Stimulated activated naive CD4-positive, alpha-beta T cell (primary cell): Measurements from ENCODE around the gene TAF1L.

Experiments used
- DNase-seq, 6 experiments: peaks; one replicate each; lab custom pipeline; 2025; lab: John Stamatoyannopoulos, UW

TAF1L gene

DNA sequence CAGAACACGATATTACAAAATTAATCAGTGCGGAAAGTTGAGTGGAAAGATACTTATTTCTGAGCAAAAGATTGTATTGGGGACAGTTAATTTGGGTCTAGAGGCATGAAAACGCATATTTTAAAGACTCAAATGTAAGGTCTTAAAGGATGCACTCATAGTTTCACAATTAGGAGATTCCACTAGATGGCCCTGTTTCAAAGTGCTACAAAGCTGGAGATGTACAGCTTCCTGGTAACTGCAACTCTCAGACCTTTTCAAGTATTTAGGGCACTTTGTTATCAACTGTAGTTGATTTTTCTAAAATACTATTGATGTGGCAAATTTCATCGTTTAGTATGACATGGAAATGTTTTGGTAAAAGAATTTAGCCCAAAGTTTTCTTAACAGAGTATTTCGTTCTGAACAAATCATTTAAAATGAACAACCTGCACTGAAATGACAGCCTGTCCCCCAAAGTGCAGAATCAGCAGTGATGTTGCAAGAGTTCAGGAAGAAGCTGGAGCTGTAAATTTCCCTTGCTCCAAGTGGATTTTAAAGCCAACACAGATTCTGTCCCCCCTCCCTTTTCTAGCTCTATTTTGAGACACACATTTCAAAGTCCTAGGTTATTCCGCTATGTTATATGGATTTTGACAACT is 46.3 kb downstream of the TAF1L start:
- peak in 2 of 6 experiments; percentile 5 for DNase-seq

DNA sequence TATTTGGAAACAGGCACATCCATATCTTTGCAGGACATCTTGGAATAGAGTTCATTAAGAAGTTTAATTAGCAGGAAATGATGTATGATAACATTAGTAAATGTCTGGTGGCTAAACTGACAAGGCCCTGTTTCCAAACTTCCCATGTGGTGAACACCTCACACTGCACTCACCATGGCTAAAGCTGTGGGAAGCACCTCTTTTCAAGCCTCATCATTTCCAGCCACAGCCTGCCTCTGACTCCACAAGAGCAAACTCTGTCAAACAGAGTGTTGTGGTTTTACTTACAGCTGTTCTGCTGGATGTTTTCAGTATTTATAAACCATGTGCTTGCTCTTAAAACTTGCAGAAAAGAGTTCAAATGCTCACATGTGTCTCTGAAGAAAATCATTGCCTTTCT is 47.6 kb downstream of the TAF1L start:
- no peak for DNase-seq

DNA sequence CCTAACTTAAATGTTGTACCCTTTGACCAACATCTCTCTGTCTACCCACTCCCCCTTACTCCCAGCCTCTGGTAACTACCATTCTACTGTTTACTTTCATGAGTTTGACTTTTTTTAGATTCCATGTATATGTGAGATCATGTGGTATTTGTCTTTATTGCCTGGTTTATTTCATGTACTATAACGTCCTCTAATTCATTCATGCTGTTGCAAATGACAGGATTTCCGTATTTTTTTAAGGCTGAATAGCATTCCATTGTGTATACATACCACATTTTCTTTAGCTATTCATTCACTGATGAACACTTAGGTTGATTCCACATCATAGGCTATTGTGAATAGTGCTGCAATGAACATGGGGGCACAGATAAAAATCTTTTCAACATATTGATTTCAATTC is 50.7 kb downstream of the TAF1L start:
- DNase-seq: no peak

DNA sequence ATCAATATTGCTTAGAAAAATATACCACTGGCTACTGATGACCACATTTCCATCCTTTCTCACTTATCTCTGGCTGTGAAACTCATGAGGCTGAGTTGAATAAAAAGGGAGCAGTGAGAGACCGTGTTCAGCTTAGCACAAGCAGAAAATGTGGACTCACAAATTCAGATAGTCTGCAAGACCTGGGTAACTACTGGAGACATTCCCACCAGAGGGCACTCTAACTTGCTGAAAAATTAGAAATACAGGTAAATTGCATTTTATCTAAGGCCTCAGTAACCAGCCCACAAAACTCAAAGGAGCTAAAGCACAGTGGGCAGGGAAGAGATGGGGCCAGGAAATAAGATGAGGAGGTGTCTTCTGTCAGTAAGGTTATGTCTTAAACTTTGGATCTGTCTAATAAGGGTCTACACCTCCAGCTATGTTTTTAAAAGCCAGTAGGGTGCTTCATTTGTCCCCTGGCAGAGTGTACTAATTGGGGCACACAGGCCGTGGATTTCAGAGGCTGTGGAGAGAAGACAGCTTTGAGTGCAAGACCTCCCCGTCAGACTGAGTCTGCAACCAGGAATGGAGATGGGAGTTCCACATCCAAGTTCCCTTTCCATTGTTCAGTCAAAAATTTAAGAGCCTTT is 53.8 kb downstream of the TAF1L start:
- DNase-seq: peak in 4 of 6 experiments; percentile 9 to 45 (median 26)

DNA sequence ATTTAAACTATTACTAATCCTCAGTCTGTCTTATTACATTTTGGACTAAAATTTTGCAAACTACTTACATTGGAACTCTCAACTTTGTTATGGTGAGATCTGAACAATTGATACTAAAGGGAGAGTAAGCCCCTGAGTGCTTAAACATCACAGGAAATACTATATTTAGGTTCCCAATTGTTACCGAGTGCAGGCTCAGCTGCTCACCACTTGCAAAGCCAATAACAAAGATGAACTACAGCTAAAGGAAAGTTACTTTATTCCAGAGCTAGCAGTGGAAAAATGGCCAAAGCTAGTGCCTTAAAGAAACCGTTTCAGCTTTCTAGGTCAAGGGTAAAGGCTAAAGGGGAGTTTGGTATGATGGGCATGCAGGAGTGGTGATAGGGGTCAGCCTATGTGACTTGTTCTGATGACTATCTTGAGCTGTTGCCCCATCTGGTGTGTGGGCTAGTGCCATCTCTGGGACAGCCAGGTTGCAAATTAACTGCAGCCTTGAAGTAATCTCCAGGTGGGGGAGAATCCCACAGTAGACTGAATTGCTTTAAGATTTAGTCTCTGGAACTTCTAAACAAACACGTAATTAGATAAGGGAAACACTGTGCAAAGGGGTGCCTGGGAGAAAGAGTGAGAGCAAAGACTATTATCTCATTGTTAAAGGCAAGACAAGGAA is 54.7 kb downstream of the TAF1L start:
- DNase-seq: no peak

DNA sequence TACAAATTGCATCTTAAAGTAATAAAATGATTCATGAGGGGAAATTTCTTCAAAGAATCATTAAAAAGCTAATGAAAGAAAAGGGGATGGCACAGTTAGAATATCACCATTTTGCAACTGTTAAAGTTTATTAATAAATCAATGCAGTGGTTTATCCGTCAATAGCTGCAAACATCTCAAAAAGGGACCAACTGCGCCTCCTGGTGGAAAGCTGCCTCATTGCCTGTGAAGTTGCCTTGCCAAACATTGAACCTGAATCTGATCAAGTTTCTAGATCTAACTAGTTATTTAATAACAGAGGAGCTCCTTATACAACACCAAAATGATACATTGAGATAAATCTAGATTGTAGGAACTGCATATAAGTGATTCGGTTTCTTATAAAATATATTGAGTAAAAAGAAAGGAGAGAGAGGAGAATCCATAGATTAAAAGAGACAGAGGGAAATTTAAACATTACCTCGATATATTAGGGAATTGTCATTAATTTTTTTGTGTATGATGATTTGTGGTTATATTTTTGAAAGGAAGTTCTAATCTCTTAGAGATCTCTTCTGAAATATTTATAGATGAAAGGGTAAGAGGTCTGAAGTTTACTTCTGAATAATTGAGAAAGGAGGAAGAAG is 55.6 kb downstream of the TAF1L start:
- peak; percentile 28 to 79 (median 71) for DNase-seq
